ENCODE measurements around the gene SLC2A6.
"Not testable (repeated sequence)": the region's sequence is repeated elsewhere in the genome, so short reads cannot be mapped to it uniquely, and the experiment has no call there.

The SLC2A6 gene

GRCh38 chr9:133459476-133460404, 19.2 kb downstream of the SLC2A6 start, which contains the start of gene CACFD1:
CACFD1 (plus strand) TSS chr9:133459978; CDS start chr9:133460067, 89 bp downstream.
- FAIRE-seq = no peak

DNA sequence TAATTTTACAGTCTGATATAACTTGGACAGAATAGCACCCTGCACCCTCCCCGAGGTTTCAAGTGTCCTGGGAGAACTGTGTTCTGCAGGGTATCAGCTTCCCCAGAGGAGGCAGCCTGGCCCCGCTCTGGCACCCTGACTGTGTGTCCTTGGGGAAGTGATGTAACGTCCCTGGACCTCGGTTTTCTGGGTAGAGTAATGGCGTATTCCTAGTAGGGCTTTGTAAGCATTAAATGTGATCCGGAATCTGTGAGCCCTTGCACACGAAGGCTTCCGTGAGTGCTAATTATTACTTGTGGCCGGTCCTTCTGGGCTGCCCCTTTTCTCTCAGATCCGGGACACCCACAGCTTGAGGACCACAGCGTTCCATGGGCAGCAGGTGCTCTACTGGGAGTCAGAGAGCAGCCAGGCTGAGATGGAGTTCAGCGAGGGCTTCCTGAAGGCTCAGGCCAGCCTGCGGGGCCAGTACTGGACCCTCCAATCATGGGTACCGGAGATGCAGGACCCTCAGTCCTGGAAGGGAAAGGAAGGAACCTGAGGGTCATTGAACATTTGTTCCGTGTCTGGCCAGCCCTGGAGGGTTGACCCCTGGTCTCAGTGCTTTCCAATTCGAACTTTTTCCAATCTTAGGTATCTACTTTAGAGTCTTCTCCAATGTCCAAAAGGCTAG, 20.1 kb downstream of the SLC2A6 start:
- FAIRE-seq = no peak

GRCh38 chr9:133457748-133458147, 21.2 kb downstream of the SLC2A6 start:
- FAIRE-seq = no peak

DNA sequence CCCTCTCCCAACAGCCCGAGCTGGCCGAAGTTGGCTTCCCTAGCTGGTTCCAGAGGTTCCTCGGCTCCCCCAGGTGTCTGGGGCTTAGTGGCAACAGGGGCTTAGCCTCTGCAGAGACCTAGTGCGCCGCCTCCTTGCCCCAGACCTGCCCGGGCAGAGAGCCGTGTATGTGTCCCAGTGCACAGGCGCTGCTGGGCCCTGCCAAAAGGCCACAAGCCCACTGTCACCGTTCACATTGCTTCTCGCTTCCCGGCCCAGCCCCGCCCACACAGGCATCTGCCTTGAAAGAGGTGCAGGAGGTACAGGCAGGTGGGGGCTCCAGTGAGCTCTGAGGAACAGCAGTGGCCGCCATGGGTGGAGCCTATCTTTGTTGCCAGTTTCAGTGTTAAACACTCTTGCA, 21.7 kb downstream of the SLC2A6 start:
- no peak for FAIRE-seq

DNA sequence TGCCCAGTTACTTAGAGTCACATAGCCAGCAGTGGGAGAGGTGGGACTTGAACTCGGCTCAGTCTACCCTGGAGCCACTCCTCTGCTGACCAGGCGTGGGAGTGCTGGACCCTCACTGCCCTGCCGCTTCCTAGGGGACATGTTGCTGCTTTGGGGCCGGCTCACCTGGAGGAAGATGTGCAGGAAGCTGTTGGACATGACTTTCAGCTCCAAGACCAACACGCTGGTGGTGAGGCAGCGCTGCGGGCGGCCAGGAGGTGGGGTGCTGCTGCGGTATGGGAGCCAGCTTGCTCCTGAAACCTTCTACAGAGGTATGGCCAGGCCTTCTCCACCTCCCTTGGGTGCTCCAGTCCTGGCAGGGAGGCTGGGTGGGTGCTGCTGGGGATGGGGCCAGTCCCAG, 22.5 kb downstream of the SLC2A6 start:
- no peak for FAIRE-seq

GRCh38 chr9:133455936-133456335, 23.0 kb downstream of the SLC2A6 start:
- FAIRE-seq = no peak

DNA sequence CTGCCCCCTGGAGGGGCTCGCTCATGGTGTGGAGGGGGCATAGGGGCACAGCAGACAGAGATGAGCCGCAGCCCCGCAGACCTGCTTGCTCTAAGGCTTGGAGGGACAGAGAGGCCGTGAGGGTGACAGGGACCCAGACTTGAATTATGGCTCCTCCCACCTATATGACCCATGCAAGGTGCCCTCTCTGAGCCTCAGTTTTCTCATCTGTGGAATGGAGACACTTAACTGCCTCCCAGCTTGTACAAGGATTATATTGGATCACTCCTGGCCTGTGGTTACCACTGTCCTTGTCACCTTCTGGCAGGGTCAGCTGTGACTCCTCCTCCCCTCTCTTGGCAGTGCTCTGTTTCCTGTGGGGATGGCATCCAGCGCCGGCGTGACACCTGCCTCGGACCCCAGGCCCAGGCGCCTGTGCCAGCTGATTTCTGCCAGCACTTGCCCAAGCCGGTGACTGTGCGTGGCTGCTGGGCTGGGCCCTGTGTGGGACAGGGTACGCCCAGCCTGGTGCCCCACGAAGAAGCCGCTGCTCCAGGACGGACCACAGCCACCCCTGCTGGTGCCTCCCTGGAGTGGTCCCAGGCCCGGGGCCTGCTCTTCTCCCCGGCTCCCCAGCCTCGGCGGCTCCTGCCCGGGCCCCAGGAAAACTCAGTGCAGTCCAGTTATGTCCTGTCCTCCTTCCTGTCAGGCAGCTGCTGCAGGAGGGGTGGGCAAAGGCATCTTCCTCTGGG, 23.8 kb downstream of the SLC2A6 start:
- FAIRE-seq = no peak

DNA sequence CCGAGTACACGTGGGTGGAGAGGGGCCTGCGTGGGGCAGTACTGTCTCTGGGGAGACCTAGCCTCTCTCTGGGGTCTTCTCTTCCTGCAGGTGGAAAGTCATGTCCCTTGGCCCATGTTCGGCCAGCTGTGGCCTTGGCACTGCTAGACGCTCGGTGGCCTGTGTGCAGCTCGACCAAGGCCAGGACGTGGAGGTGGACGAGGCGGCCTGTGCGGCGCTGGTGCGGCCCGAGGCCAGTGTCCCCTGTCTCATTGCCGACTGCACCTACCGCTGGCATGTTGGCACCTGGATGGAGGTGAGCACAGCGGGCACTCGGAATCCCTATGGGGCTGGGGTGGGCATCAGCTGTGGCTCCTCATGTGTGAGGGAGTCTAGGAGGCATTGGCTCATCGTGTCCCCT, 24.6 kb downstream of the SLC2A6 start:
- no peak for FAIRE-seq

DNA sequence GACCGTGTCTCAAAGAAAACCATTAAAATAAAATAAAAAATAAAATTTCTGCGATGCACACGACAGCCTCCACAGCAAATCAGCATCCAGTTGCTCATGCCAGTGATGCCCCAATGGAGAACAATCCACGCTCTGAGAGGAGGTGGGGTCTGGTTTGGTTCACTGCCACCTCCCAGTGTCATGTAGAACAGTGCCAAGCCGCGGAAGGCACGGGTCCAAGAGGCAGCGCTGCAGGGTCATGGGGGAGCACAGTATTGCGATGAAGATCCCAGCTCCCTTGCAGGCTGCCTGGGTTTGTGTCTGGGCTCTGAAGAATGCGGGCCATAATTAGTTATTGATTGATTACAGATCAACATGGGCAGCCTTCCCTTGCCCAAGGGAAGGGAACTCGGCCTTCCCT, 25.2 kb downstream of the SLC2A6 start:
- FAIRE-seq = no peak

- FAIRE-seq = no peak
These were observed 26.3 kb downstream of the SLC2A6 start for GRCh38 chr9:133452562-133452961.

- not testable (repeated sequence) for FAIRE-seq
These were observed 27.0 kb downstream of the SLC2A6 start for GRCh38 chr9:133451865-133452264.

- FAIRE-seq = no peak
These were observed 29.1 kb downstream of the SLC2A6 start for GRCh38 chr9:133449760-133450159.

DNA sequence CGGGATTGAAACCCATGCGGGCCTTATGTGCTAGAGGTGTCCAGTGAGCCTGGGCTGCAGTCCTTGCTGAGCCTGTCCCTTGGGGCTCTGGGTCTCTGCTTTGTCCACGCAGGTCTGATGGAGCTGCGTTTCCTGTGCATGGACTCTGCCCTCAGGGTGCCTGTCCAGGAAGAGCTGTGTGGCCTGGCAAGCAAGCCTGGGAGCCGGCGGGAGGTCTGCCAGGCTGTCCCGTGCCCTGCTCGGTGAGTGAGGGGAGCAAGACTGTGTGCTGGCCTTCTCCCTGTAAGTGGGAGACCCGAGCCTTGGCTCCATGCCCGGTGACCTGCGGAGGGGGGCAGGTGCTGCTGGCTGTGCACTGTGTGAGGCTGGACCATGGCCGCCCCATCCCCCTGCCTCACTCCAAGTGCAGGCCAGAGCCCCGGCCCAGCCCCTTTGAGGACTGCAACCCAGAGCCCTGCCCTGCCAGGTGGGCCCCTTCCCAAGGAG, 30.4 kb downstream of the SLC2A6 start:
- no peak for FAIRE-seq

- no peak for FAIRE-seq
These were observed 33.5 kb downstream of the SLC2A6 start for GRCh38 chr9:133445293-133445969.

DNA sequence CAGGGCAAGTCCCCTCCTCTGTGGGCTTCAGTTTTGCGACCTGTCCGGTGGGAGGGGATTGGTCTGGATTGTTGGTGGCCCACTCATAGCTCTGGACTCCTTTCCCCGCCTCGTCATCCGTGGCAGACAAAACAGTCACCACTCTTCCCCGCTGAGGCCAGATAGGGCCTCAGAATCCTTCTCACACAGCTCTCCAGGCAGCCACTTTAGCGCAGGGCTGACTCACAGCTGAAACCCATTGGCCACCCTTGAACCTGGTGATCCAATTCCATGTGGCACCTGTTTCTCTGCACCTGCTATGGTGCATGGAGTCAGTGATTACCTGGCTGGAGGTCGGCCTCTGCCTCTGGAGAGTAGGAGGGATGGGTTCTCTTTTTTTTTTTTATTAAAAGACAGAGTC, 34.9 kb downstream of the SLC2A6 start:
- no peak for FAIRE-seq

DNA sequence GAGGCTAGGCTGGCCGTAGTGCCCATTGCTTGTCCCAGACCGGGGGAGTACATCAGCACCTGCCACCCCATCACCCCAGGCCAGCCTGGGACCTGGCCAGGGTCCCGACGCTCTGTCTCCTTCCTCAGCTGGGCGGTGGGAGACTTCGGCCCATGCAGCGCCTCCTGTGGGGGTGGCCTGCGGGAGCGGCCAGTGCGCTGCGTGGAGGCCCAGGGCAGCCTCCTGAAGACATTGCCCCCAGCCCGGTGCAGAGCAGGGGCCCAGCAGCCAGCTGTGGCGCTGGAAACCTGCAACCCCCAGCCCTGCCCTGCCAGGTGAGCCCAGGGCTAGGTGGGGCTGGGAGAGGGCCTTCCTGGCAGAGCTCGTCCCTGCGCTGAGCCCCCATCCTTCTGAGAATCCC, 35.7 kb downstream of the SLC2A6 start:
- FAIRE-seq = no peak

DNA sequence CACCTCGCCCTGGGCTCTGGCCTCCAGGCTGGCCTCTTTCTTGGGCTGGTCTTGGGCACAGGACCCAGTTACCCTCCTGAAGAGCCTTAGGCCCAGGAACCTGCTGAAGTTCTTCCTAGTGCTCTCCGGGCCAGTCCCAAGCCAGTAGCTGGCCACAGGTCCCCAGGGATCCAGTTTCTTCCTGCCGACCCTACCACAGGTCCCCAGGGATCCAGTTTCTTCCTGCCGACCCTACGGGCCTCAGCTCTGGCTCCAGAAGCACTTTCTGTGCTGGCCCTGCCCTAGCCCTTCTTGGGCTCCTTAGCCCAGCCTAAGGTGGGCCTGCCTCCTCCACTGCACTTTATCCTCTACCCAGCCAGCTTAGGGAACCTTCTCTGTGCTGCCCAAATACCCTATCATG, 37.3 kb downstream of the SLC2A6 start:
- FAIRE-seq = no peak

- FAIRE-seq = no peak
These were observed 38.0 kb downstream of the SLC2A6 start for GRCh38 chr9:133440874-133441273.

GRCh38 chr9:133439337-133439736, 39.6 kb downstream of the SLC2A6 start:
- no peak for FAIRE-seq

DNA sequence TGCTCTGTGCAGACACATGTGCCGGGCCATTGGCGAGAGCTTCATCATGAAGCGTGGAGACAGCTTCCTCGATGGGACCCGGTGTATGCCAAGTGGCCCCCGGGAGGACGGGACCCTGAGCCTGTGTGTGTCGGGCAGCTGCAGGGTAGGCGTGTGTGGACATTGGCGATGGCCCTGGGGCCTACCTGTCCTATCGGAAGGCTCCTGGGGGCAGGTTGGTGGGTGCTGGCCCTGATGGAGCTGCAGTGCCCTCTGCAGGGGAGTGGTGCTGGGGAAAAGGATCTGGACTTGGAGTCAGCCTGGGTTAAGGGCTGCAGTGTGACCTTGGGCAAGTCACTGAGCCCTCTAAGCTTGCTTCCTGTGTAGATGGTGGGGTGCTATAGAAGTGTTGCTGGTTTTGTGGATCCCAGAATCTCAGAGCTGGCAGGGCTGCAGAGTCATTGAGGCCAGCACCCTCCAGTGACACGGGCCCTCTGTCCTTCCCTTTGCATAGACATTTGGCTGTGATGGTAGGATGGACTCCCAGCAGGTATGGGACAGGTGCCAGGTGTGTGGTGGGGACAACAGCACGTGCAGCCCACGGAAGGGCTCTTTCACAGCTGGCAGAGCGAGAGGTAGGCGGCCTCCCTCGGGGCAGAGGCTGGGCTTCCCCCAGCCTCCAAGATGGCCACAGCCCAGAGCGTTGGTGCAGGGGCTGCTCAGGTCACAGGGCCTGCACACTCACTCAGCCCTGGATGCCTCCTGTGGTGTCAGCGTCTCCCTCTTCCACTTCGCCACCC, 41.0 kb downstream of the SLC2A6 start:
- no peak for FAIRE-seq

DNA sequence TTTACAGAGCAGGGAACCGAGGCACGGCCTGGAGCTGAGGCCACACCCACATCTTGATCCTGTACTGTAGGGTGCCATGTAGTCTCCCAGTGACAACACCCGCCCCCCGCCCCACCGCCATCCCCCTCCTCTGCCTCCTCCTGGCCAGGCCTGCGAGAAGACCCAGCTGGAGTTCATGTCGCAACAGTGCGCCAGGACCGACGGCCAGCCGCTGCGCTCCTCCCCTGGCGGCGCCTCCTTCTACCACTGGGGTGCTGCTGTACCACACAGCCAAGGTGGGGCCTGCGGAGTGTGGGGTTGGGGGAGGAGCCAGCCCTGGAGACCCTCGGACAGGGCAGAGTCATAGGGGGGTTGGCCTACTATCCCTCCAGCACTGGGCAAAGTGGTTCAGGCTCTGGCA, 42.2 kb downstream of the SLC2A6 start:
- no peak for FAIRE-seq

DNA sequence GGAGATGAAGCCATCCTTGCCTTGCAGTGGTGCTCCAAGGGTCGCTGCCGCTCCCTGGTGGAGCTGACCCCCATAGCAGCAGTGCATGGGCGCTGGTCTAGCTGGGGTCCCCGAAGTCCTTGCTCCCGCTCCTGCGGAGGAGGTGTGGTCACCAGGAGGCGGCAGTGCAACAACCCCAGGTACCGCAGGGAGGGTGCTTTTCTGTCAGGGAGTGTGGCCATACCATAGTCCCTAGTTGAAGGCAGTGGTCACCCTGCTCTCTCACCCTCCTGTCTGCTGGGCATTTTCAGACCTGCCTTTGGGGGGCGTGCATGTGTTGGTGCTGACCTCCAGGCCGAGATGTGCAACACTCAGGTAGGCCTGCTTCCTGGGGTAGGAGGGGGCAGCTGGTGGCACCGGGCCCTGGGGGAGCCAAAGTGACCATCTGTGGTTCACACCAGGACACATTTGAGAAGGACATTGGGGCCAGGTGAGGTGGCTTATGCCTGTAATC, 45.5 kb downstream of the SLC2A6 start:
- FAIRE-seq = no peak

Data from TTC549 (cell line).